Psoas muscle (tissue), 8 donors: ENCODE data around the gene EPS8L2. TPM values are rescaled to one million over a fixed set of nuclear protein-coding genes. Genes with fewer than 3 reads are reported as not detected.
A peak's percentile ranks its signal among the peaks of the same experiment; 100 is the strongest.
"Not testable (repeated sequence)": the region's sequence is repeated elsewhere in the genome, so short reads cannot be mapped to it uniquely, and the experiment has no call there.

Source experiments
- ATAC-seq, 4 donors: fragments of 200-7000 bp; cut with Tn5 transposase; one replicate each; pipeline ENCODE4 v1.9.1; 2020; ENCODE audit warnings: moderate library complexity in 3 of 4, mild to moderate bottlenecking in 2 of 4
- DNase-seq, 2 donors: peaks; one replicate each; pipeline ENCODE4 v3.0.0-alpha.2; 2020
- H3K27ac ChIP-seq: fragments of 200-600 bp; one replicate; pipeline ENCODE4 v1.8.0; 2022
- H3K27me3 ChIP-seq, 3 donors: fragments of 200-600 bp in 1 of 3; one replicate each; pipeline versions ENCODE4 v1.6.1 to v1.8.0; 2013 to 2022; ENCODE audit warnings: low read length in 2 of 3, mild to moderate bottlenecking in 2 of 3, moderate library complexity in 1 of 3; ENCODE audit not compliant: insufficient read depth in 3 of 3
- H3K36me3 ChIP-seq, 2 donors: fragments of 200-600 bp in 1 of 2; one replicate each; pipeline versions ENCODE4 v1.6.1 to v1.8.0; 2013 to 2022; ENCODE audit warnings: low read depth in 1 of 2, mild to moderate bottlenecking in 1 of 2, moderate library complexity in 1 of 2; ENCODE audit not compliant: insufficient read depth in 1 of 2
- H3K4me1 ChIP-seq: fragments of 200-600 bp; one replicate; pipeline ENCODE4 v1.8.0; 2022
- H3K4me3 ChIP-seq: fragments of 200-600 bp; one replicate; pipeline ENCODE4 v1.8.0; 2022; ENCODE audit warnings: mild to moderate bottlenecking
- H3K9me3 ChIP-seq: fragments of 200-600 bp; one replicate; pipeline ENCODE4 v1.8.0; 2022
- WGBS, 3 donors: extraction: QIAGEN DNeasy Blood & Tissue Kit; methylation state at CpG; one replicate each; pipeline versions ENCODE4 v1.1.6 to v1.1.7; 2013; 5-methylcytosine and 5-hydroxymethylcytosine counted together
- intact Hi-C, 2 donors: fragments of 100-400 bp; cut with DNase I; formaldehyde crosslinking; loops; one replicate each; pipeline versions ENCODE4 v1.11.0 to v1.14.2; 2022
- polyA plus RNA-seq, 3 donors: library from polyadenylated mRNA; stranded (reverse); fragments of 200-250 nt; gene quantifications; one replicate each; pipeline ENCODE4 v1.2.3, GENCODE V29; 2013
- total RNA-seq, 4 donors: library from RNA; stranded (reverse); fragmentation: NEBNext Ultra II Directional in 2 of 4; extraction: Animal tissue kit (Norgen Biotek cat#: 25700) in 2 of 4; gene quantifications; one replicate each; pipeline versions ENCODE4 v1.2.1 to v1.2.4, GENCODE V29; 2021 to 2023
- TF ChIP-seq, protein P1 (sequence below): fragments of 200-600 bp; IDR thresholded peaks from one replicate; pipeline ENCODE4 v1.8.0; 2022; ENCODE audit warnings: antibody characterized with exemption
- donor health status: healthy with polysubstance abuse.
- donor health status: DM: no; HTN: no; CAD: no; lungs with moderate emphysema.
- donor health status: Bipolar disorder and iron deficiency.
- donor health status: healthy.
- donor health status: DM: yes; HTN: yes; CAD: no.
- donor health status: DM: no; HTN: no; CAD: no.
- donor health status: DM: no; HTN: no; CAD: no.
- donor health status: DM: yes; HTN: yes; CAD: no.

EPS8L2 gene
- total and polyA plus RNA-seq, 7 donors, result 0.47 to 3.1 (median 0.89) TPM

DNA sequence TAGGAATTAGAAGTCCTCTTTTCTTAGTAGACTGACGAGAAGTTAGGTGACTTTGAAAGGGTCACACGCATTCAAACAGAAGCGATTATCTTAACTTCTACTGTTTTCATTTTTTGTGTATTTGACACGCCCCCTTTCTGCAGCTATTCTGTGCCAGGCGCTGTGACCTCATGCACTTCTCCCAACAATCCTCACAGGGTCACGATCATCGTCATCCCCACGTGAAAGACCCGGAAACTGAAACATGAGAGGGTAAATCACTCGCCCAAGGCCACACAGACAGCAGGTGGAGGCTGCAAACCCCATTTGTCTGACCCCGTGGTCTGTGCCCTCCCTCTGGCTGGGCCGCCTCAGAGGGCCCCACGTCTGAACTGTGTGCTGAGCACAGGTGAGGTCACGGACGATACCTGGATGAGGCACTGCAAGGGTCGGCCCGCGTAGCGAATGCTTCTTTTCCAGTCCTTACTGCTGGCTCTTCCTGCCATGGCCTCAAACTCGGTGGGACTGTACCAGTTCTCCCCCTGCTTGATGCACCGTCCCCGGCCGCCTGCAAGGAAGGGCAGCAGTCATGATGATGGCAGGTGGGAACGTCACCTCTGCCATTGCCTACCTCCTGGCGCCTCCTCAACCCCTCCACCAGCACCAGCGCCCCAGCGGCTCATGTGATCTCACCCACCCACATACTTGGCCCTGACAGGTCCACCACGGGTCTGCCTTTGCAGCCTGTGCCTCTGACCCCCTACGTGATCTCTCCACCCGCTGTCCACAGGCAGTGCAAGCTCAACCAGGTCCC lies 19.4 kb upstream of the EPS8L2 start:
- H3K4me3 ChIP-seq, result no peak overlapping the region
- no peaks in the 10 kb centered on the region for H3K27me3 ChIP-seq
- WGBS, 3 donors, result 88 to 92% (median 90%) methylated on average over 30 of the region's 30 CpGs
- DNase-seq, result peak in 1 of 2 donors; percentile 28
- H3K36me3 ChIP-seq, result peaks cover 4 to 80% of the 10 kb centered on the region in 2 donors
- no peak for ATAC-seq
- no peak overlapping the region for H3K27ac ChIP-seq
- TF ChIP-seq, protein P1, sequence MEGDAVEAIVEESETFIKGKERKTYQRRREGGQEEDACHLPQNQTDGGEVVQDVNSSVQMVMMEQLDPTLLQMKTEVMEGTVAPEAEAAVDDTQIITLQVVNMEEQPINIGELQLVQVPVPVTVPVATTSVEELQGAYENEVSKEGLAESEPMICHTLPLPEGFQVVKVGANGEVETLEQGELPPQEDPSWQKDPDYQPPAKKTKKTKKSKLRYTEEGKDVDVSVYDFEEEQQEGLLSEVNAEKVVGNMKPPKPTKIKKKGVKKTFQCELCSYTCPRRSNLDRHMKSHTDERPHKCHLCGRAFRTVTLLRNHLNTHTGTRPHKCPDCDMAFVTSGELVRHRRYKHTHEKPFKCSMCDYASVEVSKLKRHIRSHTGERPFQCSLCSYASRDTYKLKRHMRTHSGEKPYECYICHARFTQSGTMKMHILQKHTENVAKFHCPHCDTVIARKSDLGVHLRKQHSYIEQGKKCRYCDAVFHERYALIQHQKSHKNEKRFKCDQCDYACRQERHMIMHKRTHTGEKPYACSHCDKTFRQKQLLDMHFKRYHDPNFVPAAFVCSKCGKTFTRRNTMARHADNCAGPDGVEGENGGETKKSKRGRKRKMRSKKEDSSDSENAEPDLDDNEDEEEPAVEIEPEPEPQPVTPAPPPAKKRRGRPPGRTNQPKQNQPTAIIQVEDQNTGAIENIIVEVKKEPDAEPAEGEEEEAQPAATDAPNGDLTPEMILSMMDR, result no peak
- H3K4me1 ChIP-seq, result no peaks in the 10 kb centered on the region
- no peaks in the 10 kb centered on the region for H3K9me3 ChIP-seq
- intact Hi-C loops, result no loop called here

DNA sequence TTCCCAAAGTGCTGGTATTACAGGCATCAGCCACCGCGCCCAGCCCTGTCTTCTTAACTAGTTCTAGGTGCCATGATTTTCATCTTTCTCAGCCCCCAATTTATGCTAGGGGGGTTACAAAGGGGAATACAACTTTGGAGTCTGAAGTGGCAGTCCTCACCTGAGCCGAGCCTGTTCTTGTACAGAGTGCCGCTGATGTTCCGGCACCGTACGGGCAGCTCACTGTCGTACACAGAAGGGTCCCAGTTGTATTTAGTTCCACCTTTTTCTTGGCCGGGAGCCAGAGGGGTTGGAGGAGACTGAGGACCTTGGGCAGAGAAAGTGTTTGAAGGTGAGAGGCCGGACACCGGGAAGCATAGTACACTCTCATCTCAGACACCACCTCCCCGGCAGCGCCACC lies 18.3 kb upstream of the EPS8L2 start:
- 88 to 91% (median 89%) methylated on average over 13 of the region's 13 CpGs for WGBS, 3 donors
- peaks cover 4 to 74% of the 10 kb centered on the region in 2 donors for H3K36me3 ChIP-seq
- intact Hi-C loops, result no loop called here

DNA sequence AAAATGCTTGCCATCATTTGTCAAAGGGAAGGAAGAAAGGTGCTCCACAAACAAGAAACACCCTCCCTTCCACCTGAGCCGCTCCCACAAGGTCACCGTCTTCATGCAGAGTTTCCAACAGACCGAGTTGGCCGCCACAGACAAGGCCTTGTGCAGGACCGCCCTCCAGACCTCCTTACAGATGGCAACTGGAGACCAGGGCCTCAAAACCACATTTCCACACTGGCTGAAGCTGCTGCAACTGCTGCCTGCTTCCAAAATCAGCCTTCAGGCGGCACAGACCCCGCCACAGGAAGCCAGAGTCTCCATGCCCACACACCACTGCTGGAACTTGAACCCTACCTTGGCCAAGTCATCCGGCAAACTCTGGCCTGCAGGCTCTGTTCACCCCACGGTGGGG lies 17.4 kb upstream of the EPS8L2 start:
- TF ChIP-seq, protein P1, result no peak
- Histone ChIP-seq H3K27ac (no peak overlapping the region), H3K27me3 (no peaks in the 10 kb centered on the region), H3K4me1 (peaks cover 9% of the 10 kb centered on the region), H3K4me3 (no peak overlapping the region), H3K9me3 (no peaks in the 10 kb centered on the region), H3K36me3 (peaks cover 4 to 65% of the 10 kb centered on the region in 2 donors)
- intact Hi-C loops, result no loop called here
- ATAC-seq (no peak), DNase-seq (no peak)
- 83 to 91% (median 86%) methylated on average over 9 of the region's 9 CpGs for WGBS, 3 donors

More for the DNA sequence above, 18.3 kb upstream of the EPS8L2 start:
- Histone ChIP-seq H3K4me3 (no peak overlapping the region), H3K27ac (no peak overlapping the region), H3K27me3 (no peaks in the 10 kb centered on the region), H3K9me3 (no peaks in the 10 kb centered on the region), H3K4me1 (peaks cover under 1% of the 10 kb centered on the region)
- DNase-seq (no peak), ATAC-seq (no peak)
- TF ChIP-seq, protein P1, result no peak

DNA sequence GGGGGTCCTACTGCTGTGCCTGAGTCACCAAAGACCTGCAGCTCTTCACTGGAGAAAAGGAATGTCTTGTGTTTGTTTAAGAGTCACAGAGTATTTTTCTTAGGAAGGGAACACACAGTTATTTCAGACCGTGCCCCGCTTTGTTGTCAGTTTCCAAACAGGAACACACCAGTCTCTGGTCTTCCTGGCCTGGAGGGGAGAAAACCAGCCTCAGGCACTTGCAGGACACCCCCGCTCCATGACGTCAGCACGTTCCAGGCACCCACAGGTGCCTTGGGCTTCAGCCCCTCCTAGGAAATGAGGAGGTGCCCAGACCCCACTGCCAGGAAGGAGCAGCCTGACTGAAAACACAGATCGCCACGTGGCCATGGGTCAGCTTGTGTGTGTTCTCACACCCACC lies 16.4 kb upstream of the EPS8L2 start:
- no peaks in the 10 kb centered on the region for H3K27me3 ChIP-seq
- no peak overlapping the region for H3K27ac ChIP-seq
- TF ChIP-seq, protein P1, result no peak
- no peak overlapping the region for H3K4me3 ChIP-seq
- 86 to 93% (median 92%) methylated on average over 7 of the region's 7 CpGs for WGBS, 3 donors
- peaks cover 12% of the 10 kb centered on the region for H3K4me1 ChIP-seq
- no peak for DNase-seq
- no peaks in the 10 kb centered on the region for H3K9me3 ChIP-seq
- ATAC-seq, result no peak
- intact Hi-C loops, result loop anchor here in 1 of 2 donors (10.0 kb wide), 1 partner anchor 115 kb away; the partner anchor contains the start of gene PHRF1
- peaks cover 4 to 55% of the 10 kb centered on the region in 2 donors for H3K36me3 ChIP-seq

DNA sequence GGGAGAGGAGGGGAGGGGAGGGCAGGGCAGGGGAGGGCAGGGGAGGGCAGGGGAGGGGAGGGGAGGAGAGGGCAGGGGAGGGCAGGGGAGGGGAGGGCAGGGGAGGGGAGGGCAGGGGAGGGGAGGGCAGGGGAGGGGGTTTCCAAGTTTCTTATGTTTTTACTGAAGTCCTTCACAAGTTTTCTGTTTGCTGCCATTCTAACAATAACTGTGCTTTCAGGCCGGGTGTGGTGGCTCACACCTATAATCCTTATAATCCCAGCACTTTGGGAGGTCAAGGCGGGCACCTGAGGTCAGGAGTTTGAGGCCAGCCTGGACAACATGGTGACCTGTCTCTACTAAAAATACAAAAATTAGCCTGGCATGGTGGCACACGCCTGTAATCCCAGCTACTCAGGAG lies 15.8 kb upstream of the EPS8L2 start:
- intact Hi-C loops, result loop anchor here in 1 of 2 donors (10.0 kb wide), 1 partner anchor 115 kb away; the partner anchor contains the start of gene PHRF1

More for the DNA sequence above, 15.8 kb upstream of the EPS8L2 start:
- H3K4me3 ChIP-seq, H3K27ac ChIP-seq, DNase-seq, H3K9me3 ChIP-seq, ATAC-seq, H3K27me3 ChIP-seq: not testable (repeated sequence)
- Histone ChIP-seq H3K36me3 (peaks cover 4 to 49% of the 10 kb centered on the region in 2 donors), H3K4me1 (peaks cover 12% of the 10 kb centered on the region)
- 91 to 94% (median 92%) methylated on average over 3 of the region's 3 CpGs for WGBS, 3 donors
